BLaER1 (cell line): Measurements from ENCODE around the gene RASAL2.

Experiments used
- H3K27ac ChIP-seq: shearing (Covaris generic); formaldehyde crosslinking; 2 replicates; pipeline ENCODE4 v1.8.1; 2022
- H3K27me3 ChIP-seq: shearing (Covaris generic); formaldehyde crosslinking; 2 replicates; pipeline ENCODE4 v1.8.1; 2022
- H3K36me3 ChIP-seq: shearing (Covaris generic); formaldehyde crosslinking; 2 replicates; pipeline ENCODE4 v1.8.1; 2022
- H3K4me1 ChIP-seq: shearing (Covaris generic); formaldehyde crosslinking; 2 replicates; pipeline ENCODE4 v1.8.1; 2022
- H3K4me2 ChIP-seq: shearing (Covaris generic); formaldehyde crosslinking; 2 replicates; pipeline ENCODE4 v1.8.1; 2022
- H3K4me3 ChIP-seq: shearing (Covaris generic); formaldehyde crosslinking; 2 replicates; pipeline ENCODE4 v1.8.1; 2022
- H3K9ac ChIP-seq: shearing (Covaris generic); formaldehyde crosslinking; 2 replicates; pipeline ENCODE4 v1.8.1; 2022
- H3K9me3 ChIP-seq: shearing (Covaris generic); formaldehyde crosslinking; 2 replicates; pipeline ENCODE4 v1.8.1; 2022
- H4K20me1 ChIP-seq: shearing (Covaris generic); formaldehyde crosslinking; 2 replicates; pipeline ENCODE4 v1.8.1; 2022
- Cebpa-rat ChIP-seq: shearing (Covaris generic); IDR thresholded peaks from 2 replicates; pipeline ENCODE4 v1.8.1; 2022

The RASAL2 gene

GRCh38 chr1:178091986-178092745 lies 1.7 kb upstream of the RASAL2 start:
- Histone ChIP-seq H3K9ac (no peak overlapping the region), H3K4me3 (no peak overlapping the region), H3K9me3 (no peaks in the 10 kb centered on the region), H3K36me3 (no peaks in the 10 kb centered on the region), H3K27ac (no peak overlapping the region), H3K4me2 (peak overlapping the region; percentile 90), H3K27me3 (peaks cover 23% of the 10 kb centered on the region), H4K20me1 (no peaks in the 10 kb centered on the region), H3K4me1 (peaks cover 13% of the 10 kb centered on the region)
- no peak for TF ChIP-seq Cebpa-rat

- H3K36me3 ChIP-seq, result no peaks in the 10 kb centered on the region
- H3K4me2 ChIP-seq, result peak overlapping the region; percentile 90
- H3K4me3 ChIP-seq, result peak overlapping the region; percentile 94
- peaks cover 12% of the 10 kb centered on the region for H3K4me1 ChIP-seq
- no peaks in the 10 kb centered on the region for H4K20me1 ChIP-seq
- peak overlapping the region; percentile 75 for H3K9ac ChIP-seq
- TF ChIP-seq Cebpa-rat, result no peak
- no peak overlapping the region for H3K27ac ChIP-seq
- H3K27me3 ChIP-seq, result peaks cover 23% of the 10 kb centered on the region
- no peaks in the 10 kb centered on the region for H3K9me3 ChIP-seq
Measured at GRCh38 chr1:178092878-178093493, 918 bp upstream of the RASAL2 start.

- H3K4me1 ChIP-seq, result peaks cover 17% of the 10 kb centered on the region
- H3K9ac ChIP-seq, result peak overlapping the region; percentile 75
- H3K4me3 ChIP-seq, result peak overlapping the region; percentile 94
- no peaks in the 10 kb centered on the region for H3K36me3 ChIP-seq
- H3K27ac ChIP-seq, result no peak overlapping the region; the same call in 1 of the 2 replicates
- no peak for TF ChIP-seq Cebpa-rat
- H3K9me3 ChIP-seq, result no peaks in the 10 kb centered on the region
- peak overlapping the region; percentile 90 for H3K4me2 ChIP-seq
- peaks cover 23% of the 10 kb centered on the region for H3K27me3 ChIP-seq
- no peaks in the 10 kb centered on the region for H4K20me1 ChIP-seq
Measured at GRCh38 chr1:178093494-178093950, 382 bp upstream of the RASAL2 start.

- Histone ChIP-seq H3K4me2 (peak overlapping the region; percentile 90), H3K9ac (peak overlapping the region; percentile 75; the same call in 1 of the 2 replicates), H3K4me1 (peaks cover 22% of the 10 kb centered on the region), H3K9me3 (no peaks in the 10 kb centered on the region), H3K36me3 (no peaks in the 10 kb centered on the region), H3K27me3 (peaks cover 23% of the 10 kb centered on the region), H4K20me1 (no peaks in the 10 kb centered on the region), H3K27ac (no peak overlapping the region), H3K4me3 (peak overlapping the region; percentile 94)
- TF ChIP-seq Cebpa-rat, result no peak
Measured at GRCh38 chr1:178094739-178095645, 1.1 kb downstream of the RASAL2 start.

GRCh38 chr1:178096421-178096820 lies 2.5 kb downstream of the RASAL2 start:
- H3K9ac ChIP-seq, result no peak overlapping the region
- H3K9me3 ChIP-seq, result no peaks in the 10 kb centered on the region
- no peak overlapping the region for H3K4me2 ChIP-seq
- TF ChIP-seq Cebpa-rat, result no peak
- peaks cover 30% of the 10 kb centered on the region for H3K4me1 ChIP-seq
- H4K20me1 ChIP-seq, result no peaks in the 10 kb centered on the region
- no peaks in the 10 kb centered on the region for H3K36me3 ChIP-seq
- H3K27ac ChIP-seq, result no peak overlapping the region
- peaks cover 23% of the 10 kb centered on the region for H3K27me3 ChIP-seq
- H3K4me3 ChIP-seq, result no peak overlapping the region

GRCh38 chr1:178098262-178098661 lies 4.4 kb downstream of the RASAL2 start:
- no peak overlapping the region for H3K27ac ChIP-seq
- no peak overlapping the region for H3K4me3 ChIP-seq
- H3K4me2 ChIP-seq, result no peak overlapping the region
- H3K4me1 ChIP-seq, result peaks cover 22% of the 10 kb centered on the region
- no peaks in the 10 kb centered on the region for H3K36me3 ChIP-seq
- no peak overlapping the region for H3K9ac ChIP-seq
- no peaks in the 10 kb centered on the region for H3K9me3 ChIP-seq
- no peak for TF ChIP-seq Cebpa-rat
- H4K20me1 ChIP-seq, result no peaks in the 10 kb centered on the region
- H3K27me3 ChIP-seq, result peaks cover 23% of the 10 kb centered on the region

GRCh38 chr1:178101266-178101630 lies 7.3 kb downstream of the RASAL2 start:
- Histone ChIP-seq H3K4me2 (no peak overlapping the region), H3K9me3 (no peaks in the 10 kb centered on the region), H3K9ac (no peak overlapping the region), H4K20me1 (no peaks in the 10 kb centered on the region), H3K4me1 (peaks cover 18% of the 10 kb centered on the region), H3K27me3 (no peaks in the 10 kb centered on the region), H3K27ac (no peak overlapping the region), H3K4me3 (no peak overlapping the region), H3K36me3 (no peaks in the 10 kb centered on the region)
- no peak for TF ChIP-seq Cebpa-rat

- no peak overlapping the region for H3K27ac ChIP-seq
- peaks cover 18% of the 10 kb centered on the region for H3K4me1 ChIP-seq
- H3K9me3 ChIP-seq, result no peaks in the 10 kb centered on the region
- no peaks in the 10 kb centered on the region for H4K20me1 ChIP-seq
- no peaks in the 10 kb centered on the region for H3K36me3 ChIP-seq
- H3K4me3 ChIP-seq, result no peak overlapping the region
- no peak overlapping the region for H3K9ac ChIP-seq
- no peaks in the 10 kb centered on the region for H3K27me3 ChIP-seq
- H3K4me2 ChIP-seq, result no peak overlapping the region
- no peak for TF ChIP-seq Cebpa-rat
Measured at GRCh38 chr1:178101654-178102053, 7.8 kb downstream of the RASAL2 start.

GRCh38 chr1:178102218-178102617 lies 8.3 kb downstream of the RASAL2 start:
- no peak overlapping the region for H3K27ac ChIP-seq
- no peak for TF ChIP-seq Cebpa-rat
- no peaks in the 10 kb centered on the region for H3K9me3 ChIP-seq

More at GRCh38 chr1:178102218-178102617, 8.3 kb downstream of the RASAL2 start:
- Histone ChIP-seq H3K4me2 (no peak overlapping the region), H3K4me3 (no peak overlapping the region), H3K4me1 (peaks cover 18% of the 10 kb centered on the region), H3K36me3 (no peaks in the 10 kb centered on the region), H3K27me3 (no peaks in the 10 kb centered on the region), H4K20me1 (no peaks in the 10 kb centered on the region), H3K9ac (no peak overlapping the region)
